HEK293 (cell line): Measurements from ENCODE around the gene ERICH3.

Source experiments
- CTCF ChIA-PET: fragments of 350-600 bp; formaldehyde crosslinking; extraction: SDS; loops from one replicate; lab custom pipeline; 2021; ENCODE audit warnings: antibody characterized with exemption; lab: Yijun Ruan, JAX
- POLR2A ChIA-PET: fragments of 300-600 bp; formaldehyde crosslinking; extraction: SDS; loops from one replicate; lab custom pipeline; 2020; ENCODE audit warnings: antibody characterized with exemption, inconsistent platforms; lab: Yijun Ruan, JAX
- H3K27ac ChIP-seq: fragments of 200-500 bp; sonication (Bioruptor generic); 2 replicates; pipeline ENCODE4 v1.5.1; 2014; ENCODE audit warnings: low read depth, low read length, control low read depth, inconsistent platforms; ENCODE audit errors: extremely low read depth
- H3K36me3 ChIP-seq, 2 experiments: fragments of 200-500 bp in 1 of 2; sonication (Bioruptor generic) in 1 of 2; 1 replicate in 1 of 2; 2 replicates in 1 of 2; pipeline ENCODE4 v1.5.1; 2014 to 2017; ENCODE audit warnings: inconsistent platforms in 2 of 2, low read length in 2 of 2; ENCODE audit not compliant: control insufficient read depth in 2 of 2, insufficient read depth in 1 of 2
- H3K4me1 ChIP-seq: fragments of 200-500 bp; sonication (Bioruptor generic); 2 replicates; pipeline ENCODE4 v1.5.1; 2014; ENCODE audit warnings: mild to moderate bottlenecking, low read length, inconsistent platforms; ENCODE audit not compliant: control insufficient read depth, insufficient read depth
- H3K4me3 ChIP-seq: 2 replicates; pipeline ENCODE4 v1.5.1; 2011; ENCODE audit warnings: low read depth, mild to moderate bottlenecking, control low read depth, low read length, moderate library complexity
- H3K9me3 ChIP-seq: fragments of 200-500 bp; sonication (Bioruptor generic); 2 replicates; pipeline ENCODE4 v1.5.1; 2014; ENCODE audit warnings: low read depth, low read length, inconsistent platforms; ENCODE audit not compliant: control insufficient read depth, insufficient read depth
- HOXA7 ChIP-seq: sonication (generic); formaldehyde crosslinking; IDR thresholded peaks from 2 replicates; pipeline ENCODE4 v1.8.1; 2022; ENCODE audit warnings: missing genetic modification reagents, borderline replicate concordance
- OSR2 ChIP-seq: fragments of 450-650 bp; formaldehyde crosslinking; IDR thresholded peaks from 2 replicates; pipeline ENCODE4 v1.5.1; 2016; ENCODE audit warnings: missing biosample characterization, missing genetic modification characterization
- SCRT2 ChIP-seq: fragments of 450-650 bp; formaldehyde crosslinking; IDR thresholded peaks from 2 replicates; pipeline ENCODE4 v1.5.1; 2016; ENCODE audit warnings: missing biosample characterization, missing genetic modification characterization
- YY1 ChIP-seq: fragments of 450-650 bp; formaldehyde crosslinking; IDR thresholded peaks from 2 replicates; pipeline ENCODE4 v1.5.1; 2018; ENCODE audit warnings: missing biosample characterization, missing genetic modification characterization
- ZBTB17 ChIP-seq: fragments of 450-650 bp; formaldehyde crosslinking; IDR thresholded peaks from 2 replicates; pipeline ENCODE4 v1.5.1; 2016; ENCODE audit warnings: missing biosample characterization, missing genetic modification characterization
- ZBTB20 ChIP-seq: fragments of 450-650 bp; formaldehyde crosslinking; IDR thresholded peaks from 2 replicates; pipeline ENCODE4 v1.5.1; 2016; ENCODE audit warnings: missing biosample characterization, missing genetic modification characterization
- ZNF169 ChIP-seq: fragments of 450-650 bp; formaldehyde crosslinking; IDR thresholded peaks from 2 replicates; pipeline ENCODE4 v1.5.1; 2016; ENCODE audit warnings: missing biosample characterization, missing genetic modification characterization
- ZNF24 ChIP-seq: fragments of 450-650 bp; formaldehyde crosslinking; IDR thresholded peaks from 2 replicates; pipeline ENCODE4 v1.5.1; 2016; ENCODE audit warnings: missing biosample characterization, missing genetic modification characterization
- ZNF549 ChIP-seq: fragments of 450-650 bp; IDR thresholded peaks from 2 replicates; pipeline ENCODE4 v1.5.1; 2018; ENCODE audit warnings: missing biosample characterization, missing genetic modification characterization, mild to moderate bottlenecking, inconsistent platforms, moderate library complexity
- ZNF596 ChIP-seq: fragments of 450-650 bp; IDR thresholded peaks from 2 replicates; pipeline ENCODE4 v1.5.0; 2018; ENCODE audit warnings: missing biosample characterization, mild to moderate bottlenecking, missing genetic modification characterization, moderate library complexity
- ZNF660 ChIP-seq: fragments of 450-650 bp; IDR thresholded peaks from 2 replicates; pipeline ENCODE4 v1.5.1; 2018; ENCODE audit warnings: missing biosample characterization, mild to moderate bottlenecking, missing genetic modification characterization
- TF ChIP-seq, protein P1 (sequence below): fragments of 450-650 bp; formaldehyde crosslinking; IDR thresholded peaks from 2 replicates; pipeline ENCODE4 v1.5.1; 2017; ENCODE audit warnings: missing biosample characterization, missing genetic modification characterization
- TF ChIP-seq, protein P2 (sequence below): fragments of 450-650 bp; formaldehyde crosslinking; IDR thresholded peaks from 2 replicates; pipeline ENCODE4 v1.5.1; 2016; ENCODE audit warnings: missing biosample characterization, missing genetic modification characterization
- TF ChIP-seq, protein P3 (sequence below): fragments of 450-650 bp; formaldehyde crosslinking; IDR thresholded peaks from 2 replicates; pipeline ENCODE4 v1.5.1; 2016; ENCODE audit warnings: missing biosample characterization, missing genetic modification characterization
- TF ChIP-seq, protein P4 (sequence below): fragments of 450-650 bp; formaldehyde crosslinking; IDR thresholded peaks from 2 replicates; pipeline ENCODE4 v1.5.1; 2016; ENCODE audit warnings: missing biosample characterization, missing genetic modification characterization
- TF ChIP-seq, protein P5 (sequence below): fragments of 450-650 bp; formaldehyde crosslinking; IDR thresholded peaks from 2 replicates; pipeline ENCODE4 v1.5.1; 2016; ENCODE audit warnings: missing biosample characterization, missing genetic modification characterization

The ERICH3 gene

DNA sequence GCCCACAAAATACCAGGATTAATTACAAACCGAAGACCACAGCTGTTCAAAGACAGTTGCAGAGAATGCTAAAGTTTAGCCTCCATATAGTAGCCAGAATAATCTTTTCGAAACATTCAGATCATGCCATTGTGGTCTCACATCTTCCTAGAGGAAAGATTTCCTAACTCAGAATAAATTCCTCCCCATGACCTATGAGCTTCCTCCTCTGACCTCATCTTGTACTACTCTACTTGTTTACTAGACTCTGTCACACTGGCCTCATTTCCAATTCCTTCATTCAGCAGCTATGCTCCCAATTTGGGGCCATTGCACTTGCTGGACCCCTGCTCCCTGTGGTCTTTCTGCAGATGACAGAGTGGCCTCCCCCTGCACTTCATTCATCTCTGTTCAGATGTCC, 89.4 kb downstream of the ERICH3 start:
- no peaks in the 10 kb centered on the region for H3K9me3 ChIP-seq
- no peak overlapping the region for H3K27ac ChIP-seq
- POLR2A ChIA-PET, result no interaction called here
- H3K36me3 ChIP-seq, result no peaks in the 10 kb centered on the region
- CTCF ChIA-PET, result no interaction called here
- H3K4me1 ChIP-seq, result no peaks in the 10 kb centered on the region
- no peak overlapping the region for H3K4me3 ChIP-seq
- TF ChIP-seq ZNF596 (tag by site-specific recombination) (no peak), ZNF549 (tag by site-specific recombination) (no peak), ZNF169 (no peak), ZNF24 (no peak), YY1 (tag by site-specific recombination) (no peak), ZBTB17 (tag by site-specific recombination) (no peak)
- TF ChIP-seq, protein P1, sequence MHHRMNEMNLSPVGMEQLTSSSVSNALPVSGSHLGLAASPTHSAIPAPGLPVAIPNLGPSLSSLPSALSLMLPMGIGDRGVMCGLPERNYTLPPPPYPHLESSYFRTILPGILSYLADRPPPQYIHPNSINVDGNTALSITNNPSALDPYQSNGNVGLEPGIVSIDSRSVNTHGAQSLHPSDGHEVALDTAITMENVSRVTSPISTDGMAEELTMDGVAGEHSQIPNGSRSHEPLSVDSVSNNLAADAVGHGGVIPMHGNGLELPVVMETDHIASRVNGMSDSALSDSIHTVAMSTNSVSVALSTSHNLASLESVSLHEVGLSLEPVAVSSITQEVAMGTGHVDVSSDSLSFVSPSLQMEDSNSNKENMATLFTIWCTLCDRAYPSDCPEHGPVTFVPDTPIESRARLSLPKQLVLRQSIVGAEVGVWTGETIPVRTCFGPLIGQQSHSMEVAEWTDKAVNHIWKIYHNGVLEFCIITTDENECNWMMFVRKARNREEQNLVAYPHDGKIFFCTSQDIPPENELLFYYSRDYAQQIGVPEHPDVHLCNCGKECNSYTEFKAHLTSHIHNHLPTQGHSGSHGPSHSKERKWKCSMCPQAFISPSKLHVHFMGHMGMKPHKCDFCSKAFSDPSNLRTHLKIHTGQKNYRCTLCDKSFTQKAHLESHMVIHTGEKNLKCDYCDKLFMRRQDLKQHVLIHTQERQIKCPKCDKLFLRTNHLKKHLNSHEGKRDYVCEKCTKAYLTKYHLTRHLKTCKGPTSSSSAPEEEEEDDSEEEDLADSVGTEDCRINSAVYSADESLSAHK (tag by site-specific recombination), result no peak
- TF ChIP-seq, protein P2, sequence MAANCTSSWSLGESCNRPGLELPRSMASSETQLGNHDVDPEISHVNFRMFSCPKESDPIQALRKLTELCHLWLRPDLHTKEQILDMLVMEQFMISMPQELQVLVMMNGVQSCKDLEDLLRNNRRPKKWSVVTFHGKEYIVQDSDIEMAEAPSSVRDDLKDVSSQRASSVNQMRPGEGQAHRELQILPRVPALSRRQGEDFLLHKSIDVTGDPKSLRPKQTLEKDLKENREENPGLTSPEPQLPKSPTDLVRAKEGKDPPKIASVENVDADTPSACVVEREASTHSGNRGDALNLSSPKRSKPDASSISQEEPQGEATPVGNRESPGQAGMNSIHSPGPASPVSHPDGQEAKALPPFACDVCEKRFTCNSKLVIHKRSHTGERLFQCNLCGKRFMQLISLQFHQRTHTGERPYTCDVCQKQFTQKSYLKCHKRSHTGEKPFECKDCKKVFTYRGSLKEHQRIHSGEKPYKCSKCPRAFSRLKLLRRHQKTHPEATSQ, result no peak

DNA sequence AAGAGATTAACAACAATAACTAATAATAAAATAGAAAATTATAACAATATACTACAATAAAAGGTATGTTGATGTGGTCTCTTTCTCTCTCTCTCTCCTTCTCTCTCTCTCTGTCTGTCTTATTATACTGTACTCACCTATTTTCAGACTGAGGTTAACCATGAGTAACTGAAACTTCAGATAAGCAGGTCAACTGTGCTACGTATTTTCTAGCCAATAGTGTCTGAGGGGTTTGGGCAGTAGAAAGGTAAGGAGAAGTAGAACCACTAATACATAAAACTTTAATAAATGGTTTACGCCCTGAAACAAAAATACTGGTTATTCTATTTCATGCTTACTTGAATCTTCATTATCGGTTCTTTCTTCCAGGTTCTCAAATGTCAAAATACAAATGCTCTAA, 90.2 kb downstream of the ERICH3 start:
- TF ChIP-seq OSR2 (tag by site-specific recombination) (no peak), HOXA7 (CRISPR knock-in tag) (no peak)
- TF ChIP-seq, protein P3, sequence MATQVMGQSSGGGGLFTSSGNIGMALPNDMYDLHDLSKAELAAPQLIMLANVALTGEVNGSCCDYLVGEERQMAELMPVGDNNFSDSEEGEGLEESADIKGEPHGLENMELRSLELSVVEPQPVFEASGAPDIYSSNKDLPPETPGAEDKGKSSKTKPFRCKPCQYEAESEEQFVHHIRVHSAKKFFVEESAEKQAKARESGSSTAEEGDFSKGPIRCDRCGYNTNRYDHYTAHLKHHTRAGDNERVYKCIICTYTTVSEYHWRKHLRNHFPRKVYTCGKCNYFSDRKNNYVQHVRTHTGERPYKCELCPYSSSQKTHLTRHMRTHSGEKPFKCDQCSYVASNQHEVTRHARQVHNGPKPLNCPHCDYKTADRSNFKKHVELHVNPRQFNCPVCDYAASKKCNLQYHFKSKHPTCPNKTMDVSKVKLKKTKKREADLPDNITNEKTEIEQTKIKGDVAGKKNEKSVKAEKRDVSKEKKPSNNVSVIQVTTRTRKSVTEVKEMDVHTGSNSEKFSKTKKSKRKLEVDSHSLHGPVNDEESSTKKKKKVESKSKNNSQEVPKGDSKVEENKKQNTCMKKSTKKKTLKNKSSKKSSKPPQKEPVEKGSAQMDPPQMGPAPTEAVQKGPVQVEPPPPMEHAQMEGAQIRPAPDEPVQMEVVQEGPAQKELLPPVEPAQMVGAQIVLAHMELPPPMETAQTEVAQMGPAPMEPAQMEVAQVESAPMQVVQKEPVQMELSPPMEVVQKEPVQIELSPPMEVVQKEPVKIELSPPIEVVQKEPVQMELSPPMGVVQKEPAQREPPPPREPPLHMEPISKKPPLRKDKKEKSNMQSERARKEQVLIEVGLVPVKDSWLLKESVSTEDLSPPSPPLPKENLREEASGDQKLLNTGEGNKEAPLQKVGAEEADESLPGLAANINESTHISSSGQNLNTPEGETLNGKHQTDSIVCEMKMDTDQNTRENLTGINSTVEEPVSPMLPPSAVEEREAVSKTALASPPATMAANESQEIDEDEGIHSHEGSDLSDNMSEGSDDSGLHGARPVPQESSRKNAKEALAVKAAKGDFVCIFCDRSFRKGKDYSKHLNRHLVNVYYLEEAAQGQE (tag by site-specific recombination), result no peak
- TF ChIP-seq, protein P4, sequence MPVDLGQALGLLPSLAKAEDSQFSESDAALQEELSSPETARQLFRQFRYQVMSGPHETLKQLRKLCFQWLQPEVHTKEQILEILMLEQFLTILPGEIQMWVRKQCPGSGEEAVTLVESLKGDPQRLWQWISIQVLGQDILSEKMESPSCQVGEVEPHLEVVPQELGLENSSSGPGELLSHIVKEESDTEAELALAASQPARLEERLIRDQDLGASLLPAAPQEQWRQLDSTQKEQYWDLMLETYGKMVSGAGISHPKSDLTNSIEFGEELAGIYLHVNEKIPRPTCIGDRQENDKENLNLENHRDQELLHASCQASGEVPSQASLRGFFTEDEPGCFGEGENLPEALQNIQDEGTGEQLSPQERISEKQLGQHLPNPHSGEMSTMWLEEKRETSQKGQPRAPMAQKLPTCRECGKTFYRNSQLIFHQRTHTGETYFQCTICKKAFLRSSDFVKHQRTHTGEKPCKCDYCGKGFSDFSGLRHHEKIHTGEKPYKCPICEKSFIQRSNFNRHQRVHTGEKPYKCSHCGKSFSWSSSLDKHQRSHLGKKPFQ, result no peak
- TF ChIP-seq, all 188 proteins: peak for 0
- ChIA-PET POLR2A (no interaction called here), CTCF (no interaction called here)
- Histone ChIP-seq H3K4me3 (no peak overlapping the region), H3K9me3 (no peaks in the 10 kb centered on the region), H3K36me3 (no peaks in the 10 kb centered on the region), H3K27ac (no peak overlapping the region), H3K4me1 (no peaks in the 10 kb centered on the region)

DNA sequence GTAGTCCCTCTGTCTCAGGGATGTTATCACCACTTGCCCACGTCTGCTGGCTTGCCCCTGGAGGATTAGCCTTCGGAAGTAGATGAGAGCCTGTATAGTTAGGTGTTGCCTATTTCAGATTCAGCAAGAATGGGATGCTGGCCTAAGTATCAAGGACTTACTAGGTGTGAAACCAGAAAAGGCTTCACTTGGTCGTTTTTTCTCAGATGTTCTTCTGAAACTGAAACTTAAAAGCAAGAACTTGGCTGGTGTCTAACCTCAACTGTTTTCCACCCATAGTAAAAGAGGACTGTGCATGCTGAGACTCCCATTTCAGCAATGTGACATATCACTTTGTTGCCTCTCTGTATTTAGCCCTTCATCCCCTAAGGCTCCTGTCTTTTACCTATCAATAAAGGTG, 94.2 kb downstream of the ERICH3 start:
- ChIA-PET POLR2A (no interaction called here), CTCF (interaction anchor here (1.5 kb wide), 1 partner anchor 76 kb away, joined by 4 read pairs; no protein-coding TSS in a partner anchor)

More for the DNA sequence above, 94.2 kb downstream of the ERICH3 start:
- Histone ChIP-seq H3K27ac (no peak overlapping the region), H3K9me3 (no peaks in the 10 kb centered on the region), H3K4me3 (no peak overlapping the region), H3K36me3 (no peaks in the 10 kb centered on the region), H3K4me1 (no peaks in the 10 kb centered on the region)
- TF ChIP-seq, protein P5, sequence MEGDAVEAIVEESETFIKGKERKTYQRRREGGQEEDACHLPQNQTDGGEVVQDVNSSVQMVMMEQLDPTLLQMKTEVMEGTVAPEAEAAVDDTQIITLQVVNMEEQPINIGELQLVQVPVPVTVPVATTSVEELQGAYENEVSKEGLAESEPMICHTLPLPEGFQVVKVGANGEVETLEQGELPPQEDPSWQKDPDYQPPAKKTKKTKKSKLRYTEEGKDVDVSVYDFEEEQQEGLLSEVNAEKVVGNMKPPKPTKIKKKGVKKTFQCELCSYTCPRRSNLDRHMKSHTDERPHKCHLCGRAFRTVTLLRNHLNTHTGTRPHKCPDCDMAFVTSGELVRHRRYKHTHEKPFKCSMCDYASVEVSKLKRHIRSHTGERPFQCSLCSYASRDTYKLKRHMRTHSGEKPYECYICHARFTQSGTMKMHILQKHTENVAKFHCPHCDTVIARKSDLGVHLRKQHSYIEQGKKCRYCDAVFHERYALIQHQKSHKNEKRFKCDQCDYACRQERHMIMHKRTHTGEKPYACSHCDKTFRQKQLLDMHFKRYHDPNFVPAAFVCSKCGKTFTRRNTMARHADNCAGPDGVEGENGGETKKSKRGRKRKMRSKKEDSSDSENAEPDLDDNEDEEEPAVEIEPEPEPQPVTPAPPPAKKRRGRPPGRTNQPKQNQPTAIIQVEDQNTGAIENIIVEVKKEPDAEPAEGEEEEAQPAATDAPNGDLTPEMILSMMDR (tag by site-specific recombination), result no peak
- TF ChIP-seq ZNF660 (tag by site-specific recombination), result no peak
- no peak for TF ChIP-seq SCRT2 (tag by site-specific recombination)
- TF ChIP-seq ZBTB20 (tag by site-specific recombination), result no peak
